ENCODE measurements around the gene RAP1A. TPM values are rescaled to one million over a fixed set of nuclear protein-coding genes. Genes with fewer than 3 reads are reported as not detected.

Gene RAP1A
- total RNA-seq, 3 donors from 2014 or later = 45.9 to 72.8 (median 54.9) TPM

GRCh38 chr1:111733183-111733991 is 113.8 kb downstream of the RAP1A start:
- H3K36me3 ChIP-seq = no peaks in the 10 kb centered on the region
- TF ChIP-seq CTCF (IDR thresholded peaks at IDR 0.05) (no peak), POLR2AphosphoS5 (IDR thresholded peaks at IDR 0.05) (peak in 1 of 3 donors; percentile 42)
- peaks cover 4 to 9% of the 10 kb centered on the region in 2 donors for H3K4me1 ChIP-seq
- H3K9me3 ChIP-seq = no peaks in the 10 kb centered on the region
- intact Hi-C loops (cut with DNase I; ENCODE audit: low total_unique reads) = no loop called here
- DNase-seq (ENCODE audit: low spot score in 2 of 2) = no peak
- H3K27ac ChIP-seq = peak overlapping the region; percentile 10 to 49
- no peak overlapping the region for H3K4me3 ChIP-seq
- H3K27me3 ChIP-seq = no peaks in the 10 kb centered on the region

DNA sequence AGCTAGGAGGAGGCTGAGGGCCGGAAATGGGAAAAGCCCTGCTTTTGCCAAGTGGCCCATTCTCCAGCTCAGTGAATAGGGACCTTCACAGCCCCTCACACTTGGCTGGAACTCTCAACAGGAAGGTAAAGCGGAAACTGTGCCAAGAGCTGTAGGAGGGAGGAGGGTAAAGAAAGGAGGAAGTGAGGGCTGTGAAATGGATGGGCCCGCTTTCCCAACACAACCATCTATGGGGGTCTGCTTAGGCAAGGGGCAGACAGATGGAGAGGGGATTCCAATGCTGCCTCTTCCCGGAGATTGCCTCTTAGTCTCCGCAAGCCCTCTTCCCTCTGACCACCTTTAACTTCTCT is 114.4 kb downstream of the RAP1A start:
- no peak for DNase-seq (ENCODE audit: low spot score in 2 of 2)
- H3K4me1 ChIP-seq = peaks cover 4 to 9% of the 10 kb centered on the region in 2 donors

GRCh38 chr1:111734426-111734825 is 114.8 kb downstream of the RAP1A start:
- TF ChIP-seq POLR2AphosphoS5 (IDR thresholded peaks at IDR 0.05) (no peak), POLR2A (IDR thresholded peaks at IDR 0.05) (no peak), CTCF (IDR thresholded peaks at IDR 0.05) (no peak)
- DNase-seq (ENCODE audit: low spot score in 2 of 2) = no peak
- Histone ChIP-seq H3K27ac (peak overlapping the region in 1 of 2 donors; percentile 49), H3K27me3 (no peaks in the 10 kb centered on the region), H3K9me3 (no peaks in the 10 kb centered on the region), H3K36me3 (no peaks in the 10 kb centered on the region), H3K4me3 (no peak overlapping the region), H3K4me1 (peaks cover 4 to 9% of the 10 kb centered on the region in 2 donors)
- intact Hi-C loops (cut with DNase I; ENCODE audit: low total_unique reads) = no loop called here

More for the DNA sequence above, 114.4 kb downstream of the RAP1A start:
- peak overlapping the region in 1 of 2 donors; percentile 49 for H3K27ac ChIP-seq
- no peaks in the 10 kb centered on the region for H3K36me3 ChIP-seq
- intact Hi-C loops (cut with DNase I; ENCODE audit: low total_unique reads) = no loop called here
- no peaks in the 10 kb centered on the region for H3K27me3 ChIP-seq
- TF ChIP-seq CTCF (IDR thresholded peaks at IDR 0.05) (no peak), POLR2AphosphoS5 (IDR thresholded peaks at IDR 0.05) (no peak), POLR2A (IDR thresholded peaks at IDR 0.05) (no peak)
- H3K9me3 ChIP-seq = no peaks in the 10 kb centered on the region
- no peak overlapping the region for H3K4me3 ChIP-seq

GRCh38 chr1:111734856-111735255 is 115.3 kb downstream of the RAP1A start:
- Histone ChIP-seq H3K27me3 (no peaks in the 10 kb centered on the region), H3K9me3 (no peaks in the 10 kb centered on the region), H3K4me1 (peaks cover 4 to 9% of the 10 kb centered on the region in 2 donors), H3K27ac (peak overlapping the region in 1 of 2 donors; percentile 3), H3K4me3 (no peak overlapping the region), H3K36me3 (no peaks in the 10 kb centered on the region)
- TF ChIP-seq CTCF (IDR thresholded peaks at IDR 0.05) = no peak
- no peak for TF ChIP-seq POLR2A (IDR thresholded peaks at IDR 0.05)
- TF ChIP-seq POLR2AphosphoS5 (IDR thresholded peaks at IDR 0.05) = no peak
- intact Hi-C loops (cut with DNase I; ENCODE audit: low total_unique reads) = no loop called here
- DNase-seq (ENCODE audit: low spot score in 2 of 2) = no peak

DNA sequence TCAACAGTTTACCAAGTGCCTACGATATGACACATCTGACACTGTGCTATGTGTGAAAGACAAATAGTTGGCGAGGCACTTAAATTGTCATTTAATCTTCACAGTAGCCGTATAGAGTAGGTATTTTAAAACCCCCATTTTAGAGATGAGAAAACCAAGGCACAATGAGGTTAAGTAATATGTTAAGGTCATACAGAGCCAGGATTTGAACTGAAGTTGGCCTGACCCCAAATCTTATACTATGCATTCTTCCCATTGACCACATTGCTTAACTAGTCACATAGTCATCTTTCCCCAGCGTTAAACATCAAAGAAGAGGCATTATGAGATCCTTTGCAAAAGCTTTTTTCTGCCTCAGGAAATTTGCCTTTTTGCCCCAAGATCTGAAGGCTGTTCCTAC is 115.7 kb downstream of the RAP1A start:
- Histone ChIP-seq H3K4me3 (no peak overlapping the region), H3K27me3 (no peaks in the 10 kb centered on the region), H3K9me3 (no peaks in the 10 kb centered on the region), H3K36me3 (no peaks in the 10 kb centered on the region), H3K27ac (peak overlapping the region in 1 of 2 donors; percentile 3), H3K4me1 (peaks cover 4 to 9% of the 10 kb centered on the region in 2 donors)
- TF ChIP-seq POLR2A (IDR thresholded peaks at IDR 0.05) (no peak), POLR2AphosphoS5 (IDR thresholded peaks at IDR 0.05) (no peak), CTCF (IDR thresholded peaks at IDR 0.05) (no peak)
- DNase-seq (ENCODE audit: low spot score in 2 of 2) = no peak
- intact Hi-C loops (cut with DNase I; ENCODE audit: low total_unique reads) = no loop called here
